PC-3 (cell line): ENCODE measurements around the gene NTM. TPM values are rescaled to one million over a fixed set of nuclear protein-coding genes. Genes with fewer than 3 reads are reported as not detected.

ENCODE experiments used
- ATAC-seq: fragments of 200-7000 bp; cut with Tn5 transposase; 2 replicates; pipeline ENCODE4 v1.9.1; 2020; ENCODE audit warnings: mild to moderate bottlenecking, moderate library complexity
- BruUV-seq: library from RNA; stranded (reverse); fragments of 400-500 nt; replicated peaks from 2 replicates; lab custom pipeline; 2021; lab: Mats Ljungman, UMichigan
- CTCF ChIA-PET: fragments of 300-600 bp; sonication (Branson Sonifier 250); formaldehyde crosslinking; loops from one replicate; lab custom pipeline; 2022; ENCODE audit warnings: antibody characterized with exemption; lab: Charles Lee
- POLR2A ChIA-PET: fragments of 300-600 bp; sonication (Branson Sonifier 250); formaldehyde crosslinking; loops from one replicate; lab custom pipeline; 2022; ENCODE audit warnings: antibody characterized with exemption; ENCODE audit not compliant: unreplicated experiment; lab: Charles Lee
- DNase-seq: peaks from one replicate; pipeline ENCODE4 v3.0.0-alpha.2; 2015
- H2AFZ ChIP-seq: fragments of 300-600 bp; sonication (generic); 2 replicates; pipeline ENCODE4 v1.6.0; 2016; ENCODE audit warnings: antibody characterized with exemption, low read length
- H3F3A ChIP-seq: fragments of 300-600 bp; sonication (generic); one replicate; pipeline ENCODE4 v1.6.0; 2017; ENCODE audit warnings: antibody characterized with exemption, low read length, control low read depth, mild to moderate bottlenecking; ENCODE audit not compliant: unreplicated experiment
- H3K27ac ChIP-seq: fragments of 300-600 bp; sonication (generic); 2 replicates; pipeline ENCODE4 v1.5.1; 2016; ENCODE audit warnings: mild to moderate bottlenecking, low read length
- H3K27me3 ChIP-seq: fragments of 300-600 bp; sonication (generic); 2 replicates; pipeline ENCODE4 v1.6.1; 2016; ENCODE audit warnings: low read length, mixed read lengths
- H3K36me3 ChIP-seq: fragments of 300-600 bp; sonication (generic); 2 replicates; pipeline ENCODE4 v1.6.1; 2016; ENCODE audit warnings: low read depth, mixed run types, low read length, mixed read lengths
- H3K4me1 ChIP-seq: fragments of 300-600 bp; sonication (generic); 2 replicates; pipeline ENCODE4 v1.5.1; 2016; ENCODE audit warnings: low read length; ENCODE audit not compliant: insufficient read depth
- H3K4me2 ChIP-seq: fragments of 300-600 bp; sonication (generic); 2 replicates; pipeline ENCODE4 v1.6.0; 2016; ENCODE audit warnings: low read length
- H3K4me3 ChIP-seq: fragments of 300-600 bp; sonication (generic); 2 replicates; pipeline ENCODE4 v1.5.1; 2016; ENCODE audit warnings: mild to moderate bottlenecking, low read length, mixed read lengths
- H3K79me2 ChIP-seq: fragments of 300-600 bp; sonication (generic); 2 replicates; pipeline ENCODE4 v1.6.1; 2017; ENCODE audit warnings: low read length, mixed read lengths
- H3K9ac ChIP-seq: fragments of 300-600 bp; sonication (generic); 2 replicates; pipeline ENCODE4 v1.6.0; 2016; ENCODE audit warnings: mild to moderate bottlenecking, low read length
- H3K9me2 ChIP-seq: fragments of 300-600 bp; sonication (generic); replicated peaks from 2 replicates; pipeline ENCODE4 v1.6.1; 2016; ENCODE audit warnings: mixed run types, low read length, mixed read lengths
- H3K9me3 ChIP-seq: fragments of 300-600 bp; sonication (generic); 2 replicates; pipeline ENCODE4 v1.6.1; 2016; ENCODE audit warnings: low read length, mixed read lengths
- H4K20me1 ChIP-seq: fragments of 300-600 bp; sonication (generic); 2 replicates; pipeline ENCODE4 v1.6.1; 2016; ENCODE audit warnings: low read length, mixed read lengths
- CTCF ChIP-seq: fragments of 300-600 bp; sonication (generic); conservative IDR thresholded peaks from 2 replicates; pipeline ENCODE4 v1.5.1; 2017; ENCODE audit warnings: antibody characterized with exemption, low read depth, mild to moderate bottlenecking, low read length
- EZH2 ChIP-seq: fragments of 300-600 bp; sonication (generic); IDR thresholded peaks from one replicate; pipeline ENCODE4 v1.6.1; 2017; ENCODE audit warnings: antibody characterized with exemption, mild to moderate bottlenecking, low read length; ENCODE audit not compliant: unreplicated experiment
- EZH2phosphoT487 ChIP-seq: fragments of 300-600 bp; sonication (generic); IDR thresholded peaks from 2 replicates; pipeline ENCODE4 v1.6.1; 2018; ENCODE audit warnings: mild to moderate bottlenecking, antibody characterized with exemption, low read length, borderline replicate concordance
- intact Hi-C: fragments of 100-400 bp; cut with micrococcal nuclease; formaldehyde crosslinking; loops from 2 replicates; pipeline ENCODE4 v1.9.0; 2023
- total RNA-seq: library from RNA; depleted of rRNA; stranded (reverse); fragments of >200 nt; gene quantifications from 2 replicates; pipeline ENCODE4 v1.2.3, GENCODE V29; 2014

The NTM gene
- total RNA-seq, 1 experiment from 2014 or later, result not detected

DNA sequence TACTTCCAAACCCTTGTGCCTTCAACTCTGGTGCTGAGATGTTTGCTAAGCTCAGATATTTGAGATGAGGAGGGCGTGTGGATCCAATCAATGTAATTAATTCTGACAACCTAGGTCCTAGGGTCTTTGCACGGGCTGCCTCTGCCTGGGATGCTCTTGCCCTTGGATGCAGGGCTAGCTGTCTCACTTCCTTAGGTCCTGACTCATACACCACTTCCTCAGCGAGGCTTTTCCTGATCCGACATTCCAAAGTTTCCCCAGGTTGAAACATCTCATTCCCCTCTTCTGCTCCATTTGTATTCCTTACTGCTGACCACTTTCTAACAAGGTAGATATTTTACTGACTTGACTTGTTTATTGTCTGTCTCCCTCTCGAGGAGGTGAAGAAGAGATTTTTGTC lies 43.0 kb upstream of the NTM start:
- Histone ChIP-seq H3K9ac (no peak overlapping the region), H3K27me3 (peaks cover 91% of the 10 kb centered on the region), H4K20me1 (no peaks in the 10 kb centered on the region), H3K36me3 (no peaks in the 10 kb centered on the region), H2AFZ (no peak overlapping the region), H3K27ac (no peak overlapping the region), H3K9me2 (no peaks in the 10 kb centered on the region), H3K79me2 (no peaks in the 10 kb centered on the region), H3K4me2 (no peak overlapping the region), H3K9me3 (no peaks in the 10 kb centered on the region), H3K4me1 (no peaks in the 10 kb centered on the region), H3F3A (no peaks in the 10 kb centered on the region), H3K4me3 (no peak overlapping the region)
- POLR2A ChIA-PET, result no interaction called here
- ATAC-seq (no peak), DNase-seq (no peak)
- intact Hi-C loops, result no loop called here
- CTCF ChIA-PET, result no interaction called here
- BruUV-seq, result no TSS peak
- TF ChIP-seq EZH2phosphoT487 (no peak), CTCF (no peak), EZH2 (no peak)

GRCh38 chr11:131328843-131329242 lies 41.6 kb upstream of the NTM start:
- POLR2A ChIA-PET, result no interaction called here
- DNase-seq (no peak), ATAC-seq (no peak)
- no peaks in the 10 kb centered on the region for H3F3A ChIP-seq
- no peak overlapping the region for H3K27ac ChIP-seq
- no peaks in the 10 kb centered on the region for H3K4me1 ChIP-seq
- CTCF ChIA-PET, result no interaction called here
- BruUV-seq, result no TSS peak
- H3K9ac ChIP-seq, result no peak overlapping the region
- H3K27me3 ChIP-seq, result peaks cover 90% of the 10 kb centered on the region
- TF ChIP-seq EZH2, result no peak
- no peak for TF ChIP-seq EZH2phosphoT487
- TF ChIP-seq CTCF, result no peak
- H2AFZ ChIP-seq, result no peak overlapping the region
- no peaks in the 10 kb centered on the region for H3K9me2 ChIP-seq
- H4K20me1 ChIP-seq, result no peaks in the 10 kb centered on the region
- no peak overlapping the region for H3K4me3 ChIP-seq
- H3K79me2 ChIP-seq, result no peaks in the 10 kb centered on the region
- intact Hi-C loops, result no loop called here
- no peak overlapping the region for H3K4me2 ChIP-seq
- no peaks in the 10 kb centered on the region for H3K9me3 ChIP-seq
- no peaks in the 10 kb centered on the region for H3K36me3 ChIP-seq

GRCh38 chr11:131331010-131331409 lies 39.4 kb upstream of the NTM start:
- Histone ChIP-seq H3K27me3 (peaks cover 73% of the 10 kb centered on the region), H2AFZ (no peak overlapping the region), H3K9me3 (no peaks in the 10 kb centered on the region), H3K36me3 (no peaks in the 10 kb centered on the region), H3K4me1 (no peaks in the 10 kb centered on the region), H3K4me2 (no peak overlapping the region), H3K4me3 (no peak overlapping the region), H4K20me1 (no peaks in the 10 kb centered on the region), H3K9ac (no peak overlapping the region), H3K9me2 (no peaks in the 10 kb centered on the region), H3F3A (no peaks in the 10 kb centered on the region), H3K27ac (no peak overlapping the region), H3K79me2 (no peaks in the 10 kb centered on the region)
- no peak for DNase-seq
- intact Hi-C loops, result no loop called here
- ChIA-PET CTCF (no interaction called here), POLR2A (no interaction called here)
- ATAC-seq, result no peak
- no TSS peak for BruUV-seq
- TF ChIP-seq EZH2phosphoT487, result no peak
- TF ChIP-seq CTCF, result no peak
- no peak for TF ChIP-seq EZH2
